ENCODE measurements around the gene SLC35A2. TPM values are rescaled to one million over a fixed set of nuclear protein-coding genes. Genes with fewer than 3 reads are reported as not detected.
A peak's percentile ranks its signal among the peaks of the same experiment; 100 is the strongest.

The SLC35A2 gene
- total RNA-seq, 1 donor from 2014 or later: 22.0 TPM

- no peak for DNase-seq (ENCODE audit: low read depth)
- TF ChIP-seq, protein P1, sequence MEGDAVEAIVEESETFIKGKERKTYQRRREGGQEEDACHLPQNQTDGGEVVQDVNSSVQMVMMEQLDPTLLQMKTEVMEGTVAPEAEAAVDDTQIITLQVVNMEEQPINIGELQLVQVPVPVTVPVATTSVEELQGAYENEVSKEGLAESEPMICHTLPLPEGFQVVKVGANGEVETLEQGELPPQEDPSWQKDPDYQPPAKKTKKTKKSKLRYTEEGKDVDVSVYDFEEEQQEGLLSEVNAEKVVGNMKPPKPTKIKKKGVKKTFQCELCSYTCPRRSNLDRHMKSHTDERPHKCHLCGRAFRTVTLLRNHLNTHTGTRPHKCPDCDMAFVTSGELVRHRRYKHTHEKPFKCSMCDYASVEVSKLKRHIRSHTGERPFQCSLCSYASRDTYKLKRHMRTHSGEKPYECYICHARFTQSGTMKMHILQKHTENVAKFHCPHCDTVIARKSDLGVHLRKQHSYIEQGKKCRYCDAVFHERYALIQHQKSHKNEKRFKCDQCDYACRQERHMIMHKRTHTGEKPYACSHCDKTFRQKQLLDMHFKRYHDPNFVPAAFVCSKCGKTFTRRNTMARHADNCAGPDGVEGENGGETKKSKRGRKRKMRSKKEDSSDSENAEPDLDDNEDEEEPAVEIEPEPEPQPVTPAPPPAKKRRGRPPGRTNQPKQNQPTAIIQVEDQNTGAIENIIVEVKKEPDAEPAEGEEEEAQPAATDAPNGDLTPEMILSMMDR (conservative IDR thresholded peaks at IDR 0.05; ENCODE audit: low read depth, low read length): no peak
- no peak overlapping the region for H3K4me3 ChIP-seq (ENCODE audit: low read depth, low read length)
Measured at GRCh38 chrX:48927123-48927522, 15.7 kb upstream of the SLC35A2 start.

DNA sequence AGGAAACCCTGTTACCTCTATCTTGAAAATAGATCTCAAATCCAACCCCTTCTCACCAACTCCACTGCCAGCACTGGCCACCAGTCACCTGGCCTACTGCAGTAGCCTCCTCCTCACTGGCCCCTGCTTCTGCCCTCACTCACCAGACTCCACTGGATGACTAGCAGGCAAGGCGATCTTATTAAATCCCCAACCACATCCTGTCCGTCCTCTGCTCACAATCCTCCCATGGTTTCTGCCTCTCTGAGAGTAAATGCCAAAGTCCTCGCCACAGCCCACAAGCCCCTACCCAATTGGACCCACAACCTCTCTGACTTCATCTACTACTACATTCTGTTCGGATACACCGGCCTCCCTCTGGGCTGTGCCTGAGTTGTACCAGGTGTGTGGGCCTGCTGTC, 12.8 kb upstream of the SLC35A2 start:
- no peak for DNase-seq (ENCODE audit: low read depth)
- H3K4me3 ChIP-seq (ENCODE audit: low read depth, low read length): no peak overlapping the region
- TF ChIP-seq, protein P1 (conservative IDR thresholded peaks at IDR 0.05; ENCODE audit: low read depth, low read length): no peak

DNA sequence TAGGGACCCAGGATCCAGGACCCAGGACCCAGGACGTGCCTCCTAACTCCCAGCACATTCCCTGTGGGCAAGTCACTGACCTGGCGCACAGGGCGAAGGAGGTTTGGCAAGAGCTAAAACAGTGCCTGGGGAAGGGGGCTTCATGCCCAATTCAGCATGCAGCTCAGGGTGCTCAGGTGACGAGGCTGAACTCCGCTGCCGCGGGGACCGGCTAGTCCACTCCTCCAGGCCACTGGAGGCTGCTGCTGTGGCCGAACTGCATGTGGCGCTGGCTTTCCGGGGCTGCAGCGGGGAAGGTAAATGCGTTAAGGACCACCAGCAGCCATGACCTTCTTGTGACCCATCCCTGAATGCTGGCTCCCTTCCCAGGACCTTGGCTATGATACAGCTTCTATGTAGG, 12.3 kb upstream of the SLC35A2 start:
- TF ChIP-seq, protein P1 (conservative IDR thresholded peaks at IDR 0.05; ENCODE audit: low read depth, low read length): no peak
- no peak for DNase-seq (ENCODE audit: low read depth)
- no peak overlapping the region for H3K4me3 ChIP-seq (ENCODE audit: low read depth, low read length)

DNA sequence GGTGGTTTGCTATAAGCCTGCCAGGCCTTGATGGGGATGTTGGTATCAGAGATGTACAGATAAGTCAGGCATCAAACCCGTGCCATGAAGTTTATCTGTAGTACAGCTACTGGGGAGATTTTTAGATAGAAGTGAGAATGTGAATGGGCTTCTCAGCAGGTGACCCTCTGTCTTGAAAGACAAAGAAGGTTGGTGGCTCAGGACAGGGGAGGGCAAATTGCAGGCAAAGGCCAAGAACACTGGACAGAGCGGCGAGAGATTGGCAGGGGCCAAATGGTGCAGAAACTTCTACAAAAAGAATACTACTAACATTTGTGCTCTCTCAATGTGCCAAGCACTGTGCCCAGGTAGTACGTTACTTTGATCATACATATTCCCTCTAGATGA, 9.3 kb upstream of the SLC35A2 start:
- TF ChIP-seq, protein P1 (conservative IDR thresholded peaks at IDR 0.05; ENCODE audit: low read depth, low read length): no peak
- no peak for DNase-seq (ENCODE audit: low read depth)
- H3K4me3 ChIP-seq (ENCODE audit: low read depth, low read length): no peak overlapping the region

- TF ChIP-seq, protein P1 (conservative IDR thresholded peaks at IDR 0.05; ENCODE audit: low read depth, low read length): no peak
- H3K4me3 ChIP-seq (ENCODE audit: low read depth, low read length): no peak overlapping the region
- no peak for DNase-seq (ENCODE audit: low read depth)
Measured at GRCh38 chrX:48919947-48920717, 8.7 kb upstream of the SLC35A2 start.

DNA sequence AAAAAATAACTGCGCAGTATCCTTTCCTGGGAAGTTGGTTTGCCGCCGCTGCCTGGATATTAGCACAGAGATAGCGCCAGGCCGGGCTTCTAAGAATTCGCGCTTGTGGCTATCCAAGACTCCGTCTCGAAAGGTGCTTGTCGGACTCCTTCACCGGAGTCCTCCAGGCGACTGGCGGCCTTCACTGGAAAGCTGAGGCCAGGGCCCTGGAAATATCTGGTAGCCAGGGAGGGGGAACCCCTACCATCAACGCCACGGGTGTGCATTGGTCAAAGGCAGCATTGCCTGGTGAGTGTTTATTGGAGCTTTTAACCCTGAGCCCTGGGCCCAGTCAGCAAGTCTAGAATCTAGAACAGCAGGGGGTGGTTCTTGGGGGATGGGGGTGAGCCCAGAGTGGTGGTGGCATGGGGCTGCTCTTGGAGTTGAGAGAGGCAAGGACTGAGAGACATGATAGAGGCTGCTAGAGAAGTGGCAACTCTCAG, 8.0 kb upstream of the SLC35A2 start:
- TF ChIP-seq, protein P1 (conservative IDR thresholded peaks at IDR 0.05; ENCODE audit: low read depth, low read length): no peak

More for the DNA sequence above, 8.0 kb upstream of the SLC35A2 start:
- DNase-seq (ENCODE audit: low read depth): no peak
- H3K4me3 ChIP-seq (ENCODE audit: low read depth, low read length): peak overlapping the region; percentile 78

Data from epithelial cell of proximal tubule (primary cell).